ENCODE data around the gene CEP57L1.
"Not testable (repeated sequence)": the region's sequence is repeated elsewhere in the genome, so short reads cannot be mapped to it uniquely, and the experiment has no call there.

Gene CEP57L1

DNA sequence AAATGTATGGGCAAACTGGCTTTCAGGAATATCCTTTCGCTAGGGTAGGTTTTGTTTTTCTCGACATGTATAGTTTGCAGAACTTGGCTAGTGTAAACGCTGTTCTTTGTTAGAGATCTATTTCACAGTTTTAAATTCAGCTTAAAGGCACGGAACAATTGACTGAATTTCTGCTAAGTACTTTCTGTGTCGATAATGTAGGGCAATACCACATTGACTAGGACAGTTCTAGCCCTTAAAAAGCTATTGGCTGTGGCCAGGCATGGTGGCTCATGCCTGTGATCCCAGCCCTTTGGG is 92.8 kb downstream of the CEP57L1 start:
- H3K79me2 ChIP-seq (ENCODE audit: control insufficient read depth, insufficient read depth, low read length, poor library complexity) = no peaks in the 10 kb centered on the region
- no peak overlapping the region for H2AK5ac ChIP-seq (ENCODE audit: low read length)
- H4K91ac ChIP-seq (ENCODE audit: low read depth, low read length) = no peak overlapping the region
- no peak overlapping the region for H3K18ac ChIP-seq (ENCODE audit: low read length)
- no peaks in the 10 kb centered on the region for H3K4me1 ChIP-seq (ENCODE audit: control insufficient read depth in 1 of 2, insufficient read depth in 2 of 2, low read length in 2 of 2)
- H2BK12ac ChIP-seq (ENCODE audit: low read length) = no peak overlapping the region
- H3K23ac ChIP-seq (ENCODE audit: low read length) = no peak overlapping the region
- H3K14ac ChIP-seq (ENCODE audit: low read length) = no peak overlapping the region
- H2BK120ac ChIP-seq (ENCODE audit: insufficient read depth, low read length, poor library complexity) = no peak overlapping the region
- H3K4me2 ChIP-seq (ENCODE audit: low read length) = no peak overlapping the region
- DNase-seq = no peak
- no peak overlapping the region for H4K8ac ChIP-seq (ENCODE audit: low read depth, low read length)
- no peak overlapping the region for H3K9ac ChIP-seq (ENCODE audit: low read length)
- no peaks in the 10 kb centered on the region for H3K36me3 ChIP-seq (ENCODE audit: control insufficient read depth in 1 of 2, insufficient read depth in 2 of 2, low read length in 2 of 2)
- peaks cover 3% of the 10 kb centered on the region for H3K9me3 ChIP-seq (ENCODE audit: insufficient read depth, low read depth, low read length)
- no peaks in the 10 kb centered on the region for H3K27me3 ChIP-seq (ENCODE audit: insufficient read depth, low read length)
- no peak overlapping the region for H3K4ac ChIP-seq (ENCODE audit: low read depth, low read length)
- no peak overlapping the region for H3K27ac ChIP-seq (ENCODE audit: low read depth, low read length)
- H3K79me1 ChIP-seq (ENCODE audit: low read length) = no peaks in the 10 kb centered on the region
- no CpG with 5 or more reads among the region's 5 CpGs for WGBS (ENCODE audit: extremely low coverage, insufficient coverage, insufficient read length)
- no peak overlapping the region for H3K4me3 ChIP-seq (ENCODE audit: low read depth, low read length)
- no peak overlapping the region for H2BK5ac ChIP-seq (ENCODE audit: low read depth, low read length, poor library complexity)
- H2AFZ ChIP-seq (ENCODE audit: insufficient read depth, low read length, poor library complexity) = no peak overlapping the region
- no peak overlapping the region for H4K12ac ChIP-seq (ENCODE audit: low read depth, low read length)

DNA sequence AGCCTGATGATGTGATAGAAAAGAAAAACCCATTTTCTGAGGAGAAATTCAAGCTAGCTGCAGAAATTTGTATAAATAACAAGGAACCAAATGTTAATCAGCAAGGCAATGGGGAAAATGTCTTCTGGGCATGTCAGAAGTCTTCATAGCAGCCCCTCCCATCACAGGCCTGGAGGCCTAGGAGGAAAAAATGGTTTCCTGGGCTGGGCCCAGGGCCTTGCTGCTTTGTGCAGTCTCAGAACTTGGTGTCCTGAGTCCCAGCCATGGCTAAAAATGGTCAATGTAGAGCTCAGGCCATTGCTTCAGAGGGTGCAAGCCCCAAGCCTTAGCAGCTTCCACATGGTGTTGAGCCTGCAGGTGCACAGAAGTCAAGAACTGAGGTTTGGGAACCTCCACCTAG is 96.1 kb downstream of the CEP57L1 start:
- H3K23ac ChIP-seq (ENCODE audit: low read length); H3K14ac ChIP-seq (ENCODE audit: low read length); H3K79me2 ChIP-seq (ENCODE audit: control insufficient read depth, insufficient read depth, low read length, poor library complexity); H3K27ac ChIP-seq (ENCODE audit: low read depth, low read length); H3K9ac ChIP-seq (ENCODE audit: low read length); H3K79me1 ChIP-seq (ENCODE audit: low read length); H3K4ac ChIP-seq (ENCODE audit: low read depth, low read length); H2AFZ ChIP-seq (ENCODE audit: insufficient read depth, low read length, poor library complexity); H4K12ac ChIP-seq (ENCODE audit: low read depth, low read length); H3K4me3 ChIP-seq (ENCODE audit: low read depth, low read length); DNase-seq; H2BK5ac ChIP-seq (ENCODE audit: low read depth, low read length, poor library complexity); H3K36me3 ChIP-seq (ENCODE audit: control insufficient read depth in 1 of 2, insufficient read depth in 2 of 2, low read length in 2 of 2); H3K27me3 ChIP-seq (ENCODE audit: insufficient read depth, low read length); H3K9me3 ChIP-seq (ENCODE audit: insufficient read depth, low read depth, low read length); H4K91ac ChIP-seq (ENCODE audit: low read depth, low read length); H2AK5ac ChIP-seq (ENCODE audit: low read length); H4K8ac ChIP-seq (ENCODE audit: low read depth, low read length); H3K4me2 ChIP-seq (ENCODE audit: low read length); H3K4me1 ChIP-seq (ENCODE audit: control insufficient read depth in 1 of 2, insufficient read depth in 2 of 2, low read length in 2 of 2); H2BK120ac ChIP-seq (ENCODE audit: insufficient read depth, low read length, poor library complexity); H3K18ac ChIP-seq (ENCODE audit: low read length); H2BK12ac ChIP-seq (ENCODE audit: low read length): not testable (repeated sequence)

DNA sequence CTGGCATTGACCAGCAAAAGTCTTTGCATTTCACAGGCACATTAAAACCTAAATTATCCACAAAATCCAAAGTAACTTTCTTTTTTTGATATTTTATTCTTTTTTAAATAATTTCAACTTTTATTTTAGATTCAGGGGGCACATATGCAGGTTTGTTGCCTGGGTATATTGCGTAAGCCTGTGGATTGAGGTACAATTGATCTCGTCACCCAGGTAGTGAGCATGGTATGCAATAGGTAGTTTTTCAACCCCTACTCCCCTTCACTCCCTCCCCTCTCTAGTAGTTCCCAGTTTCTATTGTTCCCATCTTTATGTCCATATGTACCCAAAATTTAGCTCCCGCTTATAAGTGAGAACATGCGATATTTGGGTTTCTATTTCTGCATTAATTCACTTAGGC is 97.6 kb downstream of the CEP57L1 start:
- Histone ChIP-seq H3K79me1 (ENCODE audit: low read length) (no peaks in the 10 kb centered on the region), H3K9ac (ENCODE audit: low read length) (no peak overlapping the region), H4K91ac (ENCODE audit: low read depth, low read length) (no peak overlapping the region), H3K23ac (ENCODE audit: low read length) (no peak overlapping the region), H3K36me3 (ENCODE audit: control insufficient read depth in 1 of 2, insufficient read depth in 2 of 2, low read length in 2 of 2) (no peaks in the 10 kb centered on the region), H3K79me2 (ENCODE audit: control insufficient read depth, insufficient read depth, low read length, poor library complexity) (no peaks in the 10 kb centered on the region), H3K4me1 (ENCODE audit: control insufficient read depth in 1 of 2, insufficient read depth in 2 of 2, low read length in 2 of 2) (no peaks in the 10 kb centered on the region), H2AFZ (ENCODE audit: insufficient read depth, low read length, poor library complexity) (no peak overlapping the region), H3K27ac (ENCODE audit: low read depth, low read length) (no peak overlapping the region), H3K18ac (ENCODE audit: low read length) (no peak overlapping the region), H4K12ac (ENCODE audit: low read depth, low read length) (no peak overlapping the region), H3K4me2 (ENCODE audit: low read length) (no peak overlapping the region), H3K14ac (ENCODE audit: low read length) (no peak overlapping the region), H3K27me3 (ENCODE audit: insufficient read depth, low read length) (no peaks in the 10 kb centered on the region), H4K8ac (ENCODE audit: low read depth, low read length) (no peak overlapping the region), H2BK120ac (ENCODE audit: insufficient read depth, low read length, poor library complexity) (no peak overlapping the region), H3K9me3 (ENCODE audit: insufficient read depth, low read depth, low read length) (peaks cover 3% of the 10 kb centered on the region), H2AK5ac (ENCODE audit: low read length) (no peak overlapping the region), H2BK5ac (ENCODE audit: low read depth, low read length, poor library complexity) (no peak overlapping the region), H3K4me3 (ENCODE audit: low read depth, low read length) (no peak overlapping the region), H2BK12ac (ENCODE audit: low read length) (no peak overlapping the region), H3K4ac (ENCODE audit: low read depth, low read length) (no peak overlapping the region)
- whole genome bisulfite sequencing (ENCODE audit: extremely low coverage, insufficient coverage, insufficient read length) = no CpG with 5 or more reads among the region's 4 CpGs
- no peak for DNase-seq

DNA sequence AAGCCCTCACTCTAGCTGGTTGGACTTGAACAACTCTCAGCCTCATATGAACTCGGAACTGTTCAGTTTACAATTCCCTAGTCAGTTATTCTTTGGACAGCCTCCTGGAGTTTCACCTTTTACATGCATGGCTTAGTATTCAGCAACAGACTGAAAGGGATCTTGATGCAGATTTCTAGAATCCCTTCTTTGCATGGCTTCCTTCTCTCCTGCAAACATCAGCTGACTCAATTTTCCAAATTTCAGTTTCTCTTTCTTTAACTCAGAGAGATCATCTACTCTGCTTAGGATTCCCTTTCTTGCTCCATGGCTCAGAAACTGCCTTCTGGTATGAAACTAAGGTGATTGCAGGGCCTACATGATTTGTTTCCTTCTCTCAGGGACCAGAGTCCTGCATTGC is 99.6 kb downstream of the CEP57L1 start:
- H3K18ac ChIP-seq (ENCODE audit: low read length) = no peak overlapping the region
- H4K12ac ChIP-seq (ENCODE audit: low read depth, low read length) = no peak overlapping the region
- no peak overlapping the region for H4K8ac ChIP-seq (ENCODE audit: low read depth, low read length)
- H2AFZ ChIP-seq (ENCODE audit: insufficient read depth, low read length, poor library complexity) = no peak overlapping the region
- H3K4me1 ChIP-seq (ENCODE audit: control insufficient read depth in 1 of 2, insufficient read depth in 2 of 2, low read length in 2 of 2) = no peaks in the 10 kb centered on the region
- no CpG with 5 or more reads among the region's 1 CpG for WGBS (ENCODE audit: extremely low coverage, insufficient coverage, insufficient read length)
- H3K79me1 ChIP-seq (ENCODE audit: low read length) = no peaks in the 10 kb centered on the region
- no peak overlapping the region for H3K9ac ChIP-seq (ENCODE audit: low read length)
- H2BK5ac ChIP-seq (ENCODE audit: low read depth, low read length, poor library complexity) = no peak overlapping the region
- DNase-seq = no peak
- H3K9me3 ChIP-seq (ENCODE audit: insufficient read depth, low read depth, low read length) = peaks cover 3% of the 10 kb centered on the region
- H3K4me2 ChIP-seq (ENCODE audit: low read length) = no peak overlapping the region
- H2BK120ac ChIP-seq (ENCODE audit: insufficient read depth, low read length, poor library complexity) = no peak overlapping the region
- no peak overlapping the region for H3K27ac ChIP-seq (ENCODE audit: low read depth, low read length)
- no peak overlapping the region for H3K4me3 ChIP-seq (ENCODE audit: low read depth, low read length)
- H2BK12ac ChIP-seq (ENCODE audit: low read length) = no peak overlapping the region
- H3K14ac ChIP-seq (ENCODE audit: low read length) = no peak overlapping the region
- H4K91ac ChIP-seq (ENCODE audit: low read depth, low read length) = no peak overlapping the region
- H3K4ac ChIP-seq (ENCODE audit: low read depth, low read length) = no peak overlapping the region
- H2AK5ac ChIP-seq (ENCODE audit: low read length) = no peak overlapping the region
- no peaks in the 10 kb centered on the region for H3K36me3 ChIP-seq (ENCODE audit: control insufficient read depth in 1 of 2, insufficient read depth in 2 of 2, low read length in 2 of 2)
- H3K27me3 ChIP-seq (ENCODE audit: insufficient read depth, low read length) = no peaks in the 10 kb centered on the region
- no peak overlapping the region for H3K23ac ChIP-seq (ENCODE audit: low read length)
- no peaks in the 10 kb centered on the region for H3K79me2 ChIP-seq (ENCODE audit: control insufficient read depth, insufficient read depth, low read length, poor library complexity)

DNA sequence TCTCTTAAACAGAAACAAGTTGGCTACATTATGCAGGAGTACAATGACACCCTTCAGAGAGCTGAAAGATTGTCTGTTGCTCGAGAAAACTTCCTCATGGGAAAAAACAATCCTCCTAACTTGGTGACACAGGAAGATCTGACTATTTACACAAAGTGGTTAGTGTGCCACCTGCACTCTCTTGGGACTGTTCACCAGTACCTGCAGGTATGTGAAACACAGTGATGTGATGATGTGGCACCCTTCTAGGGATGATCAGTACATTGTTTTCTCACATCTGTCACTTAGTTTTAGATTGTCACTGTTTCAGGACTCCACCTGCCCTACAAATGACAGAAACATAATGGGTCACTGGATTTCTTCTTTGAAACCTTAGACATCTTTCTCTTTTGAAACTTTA is 101.8 kb downstream of the CEP57L1 start:
- no peak overlapping the region for H2AK5ac ChIP-seq (ENCODE audit: low read length)
- no peak overlapping the region for H3K23ac ChIP-seq (ENCODE audit: low read length)
- no peak overlapping the region for H3K14ac ChIP-seq (ENCODE audit: low read length)
- no peak overlapping the region for H2BK5ac ChIP-seq (ENCODE audit: low read depth, low read length, poor library complexity)
- no peak for DNase-seq
- H3K4me2 ChIP-seq (ENCODE audit: low read length) = no peak overlapping the region
- no peaks in the 10 kb centered on the region for H3K9me3 ChIP-seq (ENCODE audit: insufficient read depth, low read depth, low read length)
- no CpG with 5 or more reads among the region's 1 CpG for WGBS (ENCODE audit: extremely low coverage, insufficient coverage, insufficient read length)
- no peak overlapping the region for H3K4me3 ChIP-seq (ENCODE audit: low read depth, low read length)
- H3K79me2 ChIP-seq (ENCODE audit: control insufficient read depth, insufficient read depth, low read length, poor library complexity) = no peaks in the 10 kb centered on the region
- no peak overlapping the region for H2BK120ac ChIP-seq (ENCODE audit: insufficient read depth, low read length, poor library complexity)
- no peaks in the 10 kb centered on the region for H3K4me1 ChIP-seq (ENCODE audit: control insufficient read depth in 1 of 2, insufficient read depth in 2 of 2, low read length in 2 of 2)
- no peaks in the 10 kb centered on the region for H3K27me3 ChIP-seq (ENCODE audit: insufficient read depth, low read length)
- H3K9ac ChIP-seq (ENCODE audit: low read length) = no peak overlapping the region
- H2AFZ ChIP-seq (ENCODE audit: insufficient read depth, low read length, poor library complexity) = no peak overlapping the region
- H3K79me1 ChIP-seq (ENCODE audit: low read length) = no peaks in the 10 kb centered on the region
- H3K4ac ChIP-seq (ENCODE audit: low read depth, low read length) = no peak overlapping the region
- H4K8ac ChIP-seq (ENCODE audit: low read depth, low read length) = no peak overlapping the region
- H3K36me3 ChIP-seq (ENCODE audit: control insufficient read depth in 1 of 2, insufficient read depth in 2 of 2, low read length in 2 of 2) = no peaks in the 10 kb centered on the region
- no peak overlapping the region for H3K18ac ChIP-seq (ENCODE audit: low read length)
- no peak overlapping the region for H4K91ac ChIP-seq (ENCODE audit: low read depth, low read length)
- H4K12ac ChIP-seq (ENCODE audit: low read depth, low read length) = no peak overlapping the region
- no peak overlapping the region for H2BK12ac ChIP-seq (ENCODE audit: low read length)
- no peak overlapping the region for H3K27ac ChIP-seq (ENCODE audit: low read depth, low read length)

Data from trophoblast cell (in vitro differentiated cells and primary cell).